GM11168 (cell line): Measurements from ENCODE around the gene TEP1.
"Not testable (repeated sequence)": the region's sequence is repeated elsewhere in the genome, so short reads cannot be mapped to it uniquely, and the experiment has no call there.

Experiments used
- in situ Hi-C: fragments of 300-500 bp; cut with MboI; formaldehyde crosslinking; loops from one replicate; pipeline ENCODE4 v1.12.0; 2022; ENCODE audit warnings: low sequenced_read_pairs; ENCODE audit not compliant: unreplicated experiment

The TEP1 gene

GRCh38 chr14:20346713-20347112 lies 66.6 kb downstream of the TEP1 start:
- in situ Hi-C loops, result no loop called here

- in situ Hi-C loops, result no loop called here
Measured at GRCh38 chr14:20345366-20345765, 67.9 kb downstream of the TEP1 start.

DNA sequence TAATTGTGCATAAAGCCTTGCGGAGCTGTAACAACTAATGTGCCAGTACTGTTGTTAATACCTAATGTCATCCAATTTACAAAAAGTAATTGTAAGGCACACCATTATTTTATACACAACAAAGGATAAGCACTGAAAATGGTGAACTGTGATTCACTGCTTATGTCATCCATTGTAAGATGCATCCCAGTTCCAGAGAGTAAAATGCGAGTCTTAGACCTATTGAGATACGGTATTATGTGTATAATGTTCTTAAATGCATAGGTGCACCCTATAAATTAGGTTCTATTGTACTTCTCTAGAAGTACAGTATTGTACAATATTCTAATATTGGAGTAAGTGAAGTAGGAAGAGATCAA lies 69.5 kb downstream of the TEP1 start:
- in situ Hi-C loops, result no loop called here

DNA sequence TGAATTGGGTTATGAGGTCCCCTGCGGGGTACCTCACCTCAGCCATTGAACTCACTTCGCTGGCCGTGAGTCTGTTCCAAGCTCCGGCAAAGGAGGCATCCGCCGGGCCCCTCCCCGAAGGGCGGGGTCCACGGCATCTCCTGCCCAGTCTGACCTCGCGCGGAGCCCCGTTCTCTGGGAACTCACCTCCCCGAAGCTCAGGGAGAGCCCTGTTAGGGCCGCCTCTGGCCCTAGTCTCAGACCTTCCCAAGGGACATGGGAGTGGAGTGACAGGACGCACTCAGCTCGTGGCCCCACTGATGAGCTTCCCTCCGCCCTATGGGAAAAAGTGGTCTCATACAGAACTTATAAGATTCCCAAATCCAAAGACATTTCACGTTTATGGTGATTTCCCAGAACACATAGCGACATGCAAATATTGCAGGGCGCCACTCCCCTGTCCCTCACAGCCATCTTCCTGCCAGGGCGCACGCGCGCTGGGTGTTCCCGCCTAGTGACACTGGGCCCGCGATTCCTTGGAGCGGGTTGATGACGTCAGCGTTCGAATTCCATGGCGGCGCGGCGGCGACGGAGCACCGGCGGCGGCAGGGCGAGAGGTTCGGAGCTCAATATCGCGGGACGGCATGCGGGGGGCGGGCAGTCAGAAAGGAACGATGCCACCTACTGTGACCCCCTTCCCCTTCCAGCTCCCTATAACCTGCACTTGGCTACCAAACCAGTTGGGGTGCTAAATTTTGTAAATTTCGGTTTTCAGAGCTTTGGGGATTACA lies 70.0 kb downstream of the TEP1 start, which contains the start of gene PARP2:
PARP2 (plus strand) TSS at position 544 of the 770 bp plus-strand sequence; CDS start at position 551, 7 bp downstream.
- in situ Hi-C loops, result no loop called here

DNA sequence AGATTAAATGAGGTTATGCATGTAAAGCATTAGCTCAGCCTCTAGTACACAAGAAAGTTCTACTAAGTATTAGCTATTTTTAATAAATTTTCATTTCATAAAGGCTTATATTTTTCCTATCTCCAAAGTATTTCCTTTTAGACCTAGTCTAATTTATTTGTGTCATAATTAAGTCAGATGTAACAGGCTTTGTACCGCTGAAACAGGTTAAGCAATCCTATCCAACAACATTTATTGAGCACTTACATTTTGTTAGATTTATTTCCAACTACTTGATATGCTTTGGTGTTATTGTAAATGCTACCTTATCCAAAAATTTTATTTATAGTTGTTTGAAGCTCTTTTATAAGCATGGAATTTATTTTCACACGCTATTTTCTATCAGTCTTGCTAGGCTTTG lies 71.7 kb downstream of the TEP1 start:
- in situ Hi-C loops, result no loop called here

- in situ Hi-C loops, result not testable (repeated sequence)
Measured at GRCh38 chr14:20341032-20341431, 72.3 kb downstream of the TEP1 start.

DNA sequence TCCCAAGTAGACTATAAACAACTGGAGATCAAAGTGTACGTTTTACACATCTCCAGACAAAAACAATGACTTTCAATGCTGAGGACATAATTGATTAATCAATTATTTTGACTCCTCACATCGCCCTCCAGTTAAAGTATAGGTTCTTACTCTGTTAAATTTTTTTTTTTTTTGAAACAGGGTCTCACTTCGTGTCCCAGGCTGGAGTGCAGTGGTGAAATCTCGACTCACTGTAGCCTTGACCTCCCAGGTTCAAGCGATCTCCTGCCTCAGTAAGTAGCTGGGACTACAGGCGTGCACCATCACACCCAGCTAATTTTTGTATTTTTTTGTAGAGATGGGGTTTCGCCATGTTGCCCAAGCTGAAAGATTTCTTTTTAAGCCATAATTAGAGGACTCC lies 79.3 kb downstream of the TEP1 start:
- in situ Hi-C loops, result loop anchor here (10.0 kb wide), 1 partner anchor 351 kb away; the partner anchor contains the start of genes ANG and RNASE4

DNA sequence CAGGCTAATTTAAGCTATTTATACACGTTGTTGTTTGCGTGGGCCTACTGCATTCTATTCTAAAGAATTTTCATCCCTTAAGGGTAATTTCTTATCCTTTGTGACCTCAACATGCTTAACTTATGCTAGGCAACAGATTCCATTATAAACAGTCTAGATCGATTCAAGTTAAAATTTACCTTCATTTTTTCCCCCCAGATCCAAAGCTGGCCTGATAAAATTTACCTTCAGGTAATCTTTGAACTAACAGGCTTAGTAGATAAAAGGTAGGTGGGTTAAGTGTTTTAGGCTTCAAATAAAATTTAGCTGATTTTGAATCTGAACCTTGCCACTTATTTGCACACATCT lies 79.8 kb downstream of the TEP1 start:
- in situ Hi-C loops, result loop anchor here (10.0 kb wide), 1 partner anchor 351 kb away; the partner anchor contains the start of genes ANG and RNASE4

- in situ Hi-C loops, result loop anchor here (10.0 kb wide), 1 partner anchor 352 kb away; the partner anchor contains the start of genes ANG and RNASE4
Measured at GRCh38 chr14:20332788-20333493, 80.4 kb downstream of the TEP1 start, which contains the start of gene CCNB1IP1. Gene CCNB1IP1 (minus strand): TSS chr14:20333279. CDS start chr14:20316523, 16,756 bp downstream.

GRCh38 chr14:20332431-20332787 lies 80.9 kb downstream of the TEP1 start:
- in situ Hi-C loops, result loop anchor here (10.0 kb wide), 1 partner anchor 352 kb away; the partner anchor contains the start of genes ANG and RNASE4

DNA sequence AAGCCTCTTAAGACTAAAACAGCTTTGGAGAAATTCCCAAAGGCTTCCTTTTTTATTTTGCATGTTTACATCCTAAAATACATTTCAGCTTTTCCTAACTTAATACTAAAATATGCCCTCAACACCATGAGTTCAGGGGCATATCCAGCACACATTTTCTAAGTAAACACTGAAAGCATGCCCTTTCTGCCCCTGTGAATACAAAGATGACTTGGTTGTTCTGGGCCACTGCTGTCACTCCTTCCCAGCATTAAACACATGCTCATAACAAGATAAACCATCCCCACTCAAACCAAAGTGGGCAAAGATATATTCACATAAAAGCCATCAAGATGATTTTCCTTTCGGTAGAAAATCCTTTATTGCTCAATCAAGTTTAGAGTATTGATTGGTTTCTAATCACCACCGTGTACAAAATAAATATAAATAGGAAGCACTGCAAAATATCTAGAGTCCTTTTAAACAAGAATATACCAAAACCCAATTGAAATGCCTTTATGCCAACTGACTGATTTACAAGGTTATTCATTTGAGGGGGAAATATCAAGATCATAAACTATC lies 82.2 kb downstream of the TEP1 start:
- in situ Hi-C loops, result loop anchor here (10.0 kb wide), 1 partner anchor 354 kb away; the partner anchor contains the start of genes ANG and RNASE4

DNA sequence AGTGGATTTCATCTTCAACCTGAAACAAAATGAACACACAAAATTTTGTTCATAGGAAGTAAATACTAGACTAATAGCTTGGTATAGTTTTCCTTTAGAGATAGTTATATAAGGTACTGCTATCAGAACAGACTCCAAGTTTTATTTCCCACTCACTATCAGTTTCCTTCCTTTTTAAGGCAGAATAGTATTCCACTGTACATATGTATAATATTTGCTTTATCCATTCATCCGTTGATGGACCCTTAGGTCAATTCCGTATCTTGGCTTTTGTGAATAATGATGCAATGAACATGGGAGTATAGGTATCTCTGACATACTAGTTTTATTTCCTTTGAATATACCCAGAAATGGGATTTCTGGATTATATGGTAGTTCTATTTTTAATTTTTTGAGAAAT lies 83.9 kb downstream of the TEP1 start:
- in situ Hi-C loops, result loop anchor here (10.0 kb wide), 1 partner anchor 285 kb away; no protein-coding TSS in a partner anchor

DNA sequence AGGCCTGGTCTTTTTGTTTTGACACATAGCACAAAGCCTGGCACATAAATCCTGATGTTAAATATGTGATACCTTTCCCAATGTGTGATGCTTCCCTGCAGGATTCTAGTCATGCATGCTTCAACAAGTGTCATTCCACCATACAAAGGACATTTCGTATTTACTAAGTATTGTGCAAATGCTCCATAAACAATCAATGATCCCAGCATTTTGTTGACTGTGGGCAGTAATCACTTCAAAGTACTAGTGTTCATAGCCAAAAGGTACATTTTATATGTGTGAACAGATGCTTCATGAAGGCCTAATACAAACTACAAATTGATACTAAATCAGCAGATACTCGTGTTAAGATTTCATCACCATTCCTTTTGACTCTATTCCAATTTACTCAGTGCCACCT lies 84.6 kb downstream of the TEP1 start:
- in situ Hi-C loops, result loop anchor here (10.0 kb wide), 1 partner anchor 286 kb away; no protein-coding TSS in a partner anchor

DNA sequence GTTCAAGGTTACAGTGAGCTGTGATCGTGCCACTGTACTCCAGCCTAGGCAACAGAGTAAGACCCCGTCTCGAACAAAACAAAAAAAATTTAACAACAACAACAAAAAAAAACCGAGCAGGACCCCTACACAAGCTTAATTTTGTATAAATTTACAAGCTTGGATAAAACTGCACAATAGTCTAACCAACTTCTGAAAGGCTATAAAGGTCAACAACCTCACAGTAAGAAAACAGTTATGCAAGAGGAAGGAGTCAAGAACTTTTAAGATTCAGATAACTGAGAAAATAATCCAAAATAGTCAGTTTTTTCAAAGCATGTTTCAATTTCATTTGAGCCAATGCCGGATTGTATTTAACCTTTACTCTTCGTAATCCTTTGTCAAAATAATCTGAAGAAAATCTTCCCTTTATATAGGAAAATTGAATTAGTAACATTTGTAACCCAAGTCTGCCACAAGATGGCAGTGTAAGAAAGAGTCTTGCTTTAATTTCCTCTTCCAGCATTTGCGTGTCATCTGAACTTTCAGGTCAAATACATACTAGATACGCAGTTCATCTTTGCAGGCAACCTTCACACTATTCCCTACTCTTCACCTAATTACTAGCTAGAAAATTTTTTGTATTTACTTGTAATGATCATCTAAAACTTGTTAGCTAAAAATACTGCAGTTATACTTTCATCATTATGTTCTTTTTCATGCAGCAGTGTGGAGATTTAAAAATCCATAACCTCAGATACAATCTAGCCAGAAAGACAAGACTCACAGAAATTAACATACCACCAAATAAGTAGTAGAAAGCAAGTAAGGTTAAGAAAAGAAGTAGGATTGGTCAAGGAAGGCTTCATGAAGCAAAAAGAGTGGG lies 86.1 kb downstream of the TEP1 start:
- in situ Hi-C loops, result loop anchor here (10.0 kb wide), 1 partner anchor 288 kb away; no protein-coding TSS in a partner anchor

DNA sequence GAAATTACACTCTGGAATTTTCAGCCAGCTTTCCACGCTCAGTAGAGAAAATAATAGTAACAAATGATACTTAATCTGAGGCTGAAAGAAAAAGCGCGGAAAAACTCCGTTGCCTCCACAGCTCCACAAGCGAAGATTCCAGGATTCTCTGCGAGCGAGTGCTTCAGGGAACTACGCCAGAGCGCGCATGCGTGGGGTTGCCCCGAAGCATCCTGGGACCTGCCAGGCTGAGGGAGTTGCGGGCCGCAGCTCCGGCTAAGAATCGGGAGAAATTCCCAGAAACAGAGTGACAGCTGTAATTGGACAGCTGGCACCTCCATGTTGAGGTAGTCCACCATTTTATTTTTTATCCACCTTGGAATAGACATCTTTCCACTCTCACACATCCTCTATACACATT lies 95.6 kb downstream of the TEP1 start:
- in situ Hi-C loops, result no loop called here
